GM12878 (cell line): ENCODE results near the gene CATSPERD.

ENCODE experiments used
- ATF2 ChIP-seq: IDR thresholded peaks from 2 replicates; pipeline ENCODE4 v1.6.1; 2012; ENCODE audit warnings: low read length, inconsistent platforms
- BRCA1 ChIP-seq: IDR thresholded peaks from 2 replicates; pipeline ENCODE4 v1.6.1; 2011; ENCODE audit warnings: low read depth, low read length, improper control_type of control experiment
- CTCF ChIP-seq, 3 experiments: IDR thresholded peaks in 2 of 3; conservative IDR thresholded peaks in 1 of 3; 2 replicates each; pipeline ENCODE4 v1.5.1; 2011; ENCODE audit warnings: low read depth in 3 of 3, low read length in 3 of 3, mild to moderate bottlenecking in 3 of 3, control low read depth in 2 of 3, moderate library complexity in 2 of 3, inconsistent platforms in 1 of 3, mixed read lengths in 1 of 3; ENCODE audit not compliant: control insufficient read depth in 2 of 3, insufficient read depth in 1 of 3; ENCODE audit errors: extremely low read depth in 1 of 3
- NFIC ChIP-seq: IDR thresholded peaks from 2 replicates; pipeline ENCODE4 v1.6.1; 2012; ENCODE audit warnings: low read depth, mild to moderate bottlenecking, inconsistent platforms, low read length, moderate library complexity
- RCOR1 ChIP-seq: conservative IDR thresholded peaks from 2 replicates; pipeline ENCODE4 v1.6.1; 2012; ENCODE audit warnings: low read depth, low read length, improper control_type of control experiment
- ZNF384 ChIP-seq: IDR thresholded peaks from 2 replicates; pipeline ENCODE4 v1.6.1; 2012; ENCODE audit warnings: low read depth, mild to moderate bottlenecking, low read length, improper control_type of control experiment, borderline replicate concordance
- TF ChIP-seq, protein P1 (sequence below): fragments of 450-650 bp; IDR thresholded peaks from 2 replicates; pipeline ENCODE4 v1.6.1; 2018; ENCODE audit warnings: borderline replicate concordance, mild to moderate bottlenecking; ENCODE audit not compliant: partially characterized antibody

DNA sequence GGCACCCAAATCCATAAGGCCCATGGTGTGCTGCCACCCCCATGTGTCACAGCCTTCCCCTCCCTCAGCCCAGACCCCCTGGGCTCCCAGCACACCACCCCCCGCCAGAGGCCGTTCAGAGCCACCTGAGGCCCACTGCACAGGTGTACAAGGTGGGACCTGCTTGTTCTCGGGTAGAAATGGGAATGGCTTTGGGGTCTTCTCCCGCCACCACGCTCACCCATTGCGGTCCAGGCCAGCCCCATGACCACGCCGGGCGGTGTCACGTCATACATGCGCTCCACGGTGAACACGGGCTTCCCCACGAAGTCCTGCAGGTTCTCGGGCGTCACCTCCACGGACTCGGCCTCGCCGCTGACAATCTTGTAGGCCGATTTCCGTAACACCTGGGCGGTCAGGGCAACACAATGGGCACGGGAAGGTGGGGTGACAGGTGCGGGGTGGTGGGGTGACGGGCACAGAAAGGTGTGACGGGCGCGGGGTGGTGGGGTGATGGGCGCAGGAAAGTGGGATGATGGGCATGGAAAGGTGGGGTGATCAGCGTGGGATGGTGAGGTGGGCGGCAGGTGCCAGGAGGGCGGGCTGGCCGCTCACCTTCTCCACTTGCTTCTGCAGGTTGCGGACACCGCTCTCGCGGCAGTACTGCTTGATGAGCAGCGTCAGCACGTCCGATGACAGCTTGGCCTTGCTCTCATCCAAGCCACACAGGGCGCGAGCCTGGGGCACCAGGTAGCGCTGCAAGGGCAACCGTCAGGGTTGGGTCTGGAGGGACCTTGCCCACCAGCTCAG, 26.1 kb upstream of the CATSPERD start:
- TF ChIP-seq, protein P1, sequence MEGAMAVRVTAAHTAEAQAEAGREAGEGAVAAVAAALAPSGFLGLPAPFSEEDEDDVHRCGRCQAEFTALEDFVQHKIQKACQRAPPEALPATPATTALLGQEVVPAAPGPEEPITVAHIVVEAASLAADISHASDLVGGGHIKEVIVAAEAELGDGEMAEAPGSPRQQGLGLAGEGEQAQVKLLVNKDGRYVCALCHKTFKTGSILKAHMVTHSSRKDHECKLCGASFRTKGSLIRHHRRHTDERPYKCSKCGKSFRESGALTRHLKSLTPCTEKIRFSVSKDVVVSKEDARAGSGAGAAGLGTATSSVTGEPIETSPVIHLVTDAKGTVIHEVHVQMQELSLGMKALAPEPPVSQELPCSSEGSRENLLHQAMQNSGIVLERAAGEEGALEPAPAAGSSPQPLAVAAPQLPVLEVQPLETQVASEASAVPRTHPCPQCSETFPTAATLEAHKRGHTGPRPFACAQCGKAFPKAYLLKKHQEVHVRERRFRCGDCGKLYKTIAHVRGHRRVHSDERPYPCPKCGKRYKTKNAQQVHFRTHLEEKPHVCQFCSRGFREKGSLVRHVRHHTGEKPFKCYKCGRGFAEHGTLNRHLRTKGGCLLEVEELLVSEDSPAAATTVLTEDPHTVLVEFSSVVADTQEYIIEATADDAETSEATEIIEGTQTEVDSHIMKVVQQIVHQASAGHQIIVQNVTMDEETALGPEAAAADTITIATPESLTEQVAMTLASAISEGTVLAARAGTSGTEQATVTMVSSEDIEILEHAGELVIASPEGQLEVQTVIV: no peak
- TF ChIP-seq NFIC (no peak), RCOR1 (no peak), ATF2 (no peak), CTCF (IDR thresholded peaks at IDR 0.05 in 2 of 3, conservative IDR thresholded peaks at IDR 0.05 in 1 of 3; ENCODE audit: control insufficient read depth in 2 of 3, extremely low read depth in 1 of 3, insufficient read depth in 1 of 3, low read depth in 3 of 3, low read length in 3 of 3) (no peak), ZNF384 (no peak), BRCA1 (no peak)
